SW 1271 (cell line): ENCODE measurements around the gene KCNMA1.

Experiments used
- DNase-seq, 2 experiments: peaks; one replicate each; lab custom pipeline; 2025; lab: John Stamatoyannopoulos, UW

Gene KCNMA1

GRCh38 chr10:77634939-77635338 is 2.7 kb downstream of the KCNMA1 start:
- DNase-seq: no peak

GRCh38 chr10:77633376-77633775 is 4.2 kb downstream of the KCNMA1 start:
- no peak for DNase-seq

GRCh38 chr10:77631241-77631640 is 6.4 kb downstream of the KCNMA1 start:
- no peak for DNase-seq

GRCh38 chr10:77630507-77630848 is 7.1 kb downstream of the KCNMA1 start:
- no peak for DNase-seq

- no peak for DNase-seq
Measured at GRCh38 chr10:77629775-77630506, 7.7 kb downstream of the KCNMA1 start.

GRCh38 chr10:77628906-77629730 is 8.5 kb downstream of the KCNMA1 start:
- DNase-seq: peak in 1 of 2 experiments; percentile 66

- DNase-seq: no peak
Measured at GRCh38 chr10:77626266-77626935, 11.2 kb downstream of the KCNMA1 start.

GRCh38 chr10:77625379-77625778 is 12.2 kb downstream of the KCNMA1 start:
- DNase-seq: no peak

- no peak for DNase-seq
Measured at GRCh38 chr10:77622889-77623291, 14.7 kb downstream of the KCNMA1 start.

- no peak for DNase-seq
Measured at GRCh38 chr10:77620731-77621130, 16.9 kb downstream of the KCNMA1 start.

GRCh38 chr10:77619964-77620703 is 17.5 kb downstream of the KCNMA1 start:
- no peak for DNase-seq

GRCh38 chr10:77618117-77618516 is 19.5 kb downstream of the KCNMA1 start:
- no peak for DNase-seq

GRCh38 chr10:77616766-77617165 is 20.8 kb downstream of the KCNMA1 start:
- DNase-seq: no peak

- DNase-seq: no peak
Measured at GRCh38 chr10:77614778-77615625, 22.6 kb downstream of the KCNMA1 start.

- DNase-seq: no peak
Measured at GRCh38 chr10:77613476-77614130, 24.0 kb downstream of the KCNMA1 start.

GRCh38 chr10:77611670-77612069 is 25.9 kb downstream of the KCNMA1 start:
- no peak for DNase-seq

GRCh38 chr10:77611221-77611620 is 26.4 kb downstream of the KCNMA1 start:
- no peak for DNase-seq

- DNase-seq: no peak
Measured at GRCh38 chr10:77609781-77610272, 27.8 kb downstream of the KCNMA1 start.

GRCh38 chr10:77608281-77608680 is 29.3 kb downstream of the KCNMA1 start:
- no peak for DNase-seq

GRCh38 chr10:77606751-77607150 is 30.9 kb downstream of the KCNMA1 start:
- no peak for DNase-seq

GRCh38 chr10:77605466-77605865 is 32.1 kb downstream of the KCNMA1 start:
- DNase-seq: no peak
